ENCODE measurements around the gene ANTXR2. TPM values are rescaled to one million over a fixed set of nuclear protein-coding genes. Genes with fewer than 3 reads are reported as not detected.

Gene ANTXR2
- total and polyA plus RNA-seq, 2 of the 13 experiments (the other 11 are each of a cell fraction or from before 2014, with no cell fraction given) = 4.6 to 14.5 TPM

- Histone ChIP-seq H2AFZ (ENCODE audit: low read length) (no peak overlapping the region), H3K27me3 (ENCODE audit: control insufficient read depth in 1 of 2, insufficient read depth in 2 of 2, low read length in 2 of 2) (no peaks in the 10 kb centered on the region), H3K9ac (ENCODE audit: insufficient read depth, low read depth, low read length) (peak overlapping the region; percentile 71; the same call in 1 of the 2 replicates), H3K4me2 (ENCODE audit: low read depth, low read length) (peak overlapping the region; percentile 76), H3K27ac (ENCODE audit: extremely low read length, insufficient read depth, low read length) (no peak overlapping the region), H4K20me1 (ENCODE audit: insufficient read depth, low read length) (no peaks in the 10 kb centered on the region), H3K4me1 (ENCODE audit: insufficient read depth, low read length) (peaks cover 33% of the 10 kb centered on the region), H3K9me3 (ENCODE audit: low read length) (no peaks in the 10 kb centered on the region), H3K36me3 (replicated peaks in 1 of 2; ENCODE audit: control insufficient read depth in 1 of 2, insufficient read depth in 2 of 2, low read length in 2 of 2) (no peaks in the 10 kb centered on the region), H3K4me3 (replicated peaks in 1 of 3; ENCODE audit: insufficient read depth in 1 of 3, low read depth in 2 of 3, low read length in 3 of 3) (peak overlapping the region; percentile 85 to 90 (median 90)), H3K79me2 (ENCODE audit: insufficient read depth, low read length) (no peaks in the 10 kb centered on the region)
- ATAC-seq = no peak
- WGBS (ENCODE audit: low lambda C conversion rate) = 18% methylated on average over 4 of the region's 4 CpGs
- no TSS peak for BruUV-seq (replicated peaks)
- DNase-seq (ENCODE audit: low spot score) = no peak
- no peak for TF ChIP-seq ZNF33A (CRISPR knock-in tag; IDR thresholded peaks at IDR 0.05; ENCODE audit: borderline replicate concordance)
- peak; percentile 20; the same call in 1 of the 2 replicates for TF ChIP-seq ZNF337 (CRISPR knock-in tag; IDR thresholded peaks at IDR 0.05; ENCODE audit: borderline replicate concordance, low read depth)
- in situ Hi-C loops (cut with HindIII; ENCODE audit: extremely low pct_ligation_motif_present, low pct_unique_long_range_greater_than_20kb) (loop anchor here (10.0 kb wide), 1 partner anchor 159 kb away; no protein-coding TSS in a partner anchor), intact Hi-C loops (cut with micrococcal nuclease; ENCODE audit: unreplicated experiment) (loop anchor here (1.0 to 2.0 kb wide), 2 partner anchors 111 to 156 kb away; no protein-coding TSS in a partner anchor)
- no peak for FAIRE-seq
- ChIA-PET CTCF (ENCODE audit: low intra/inter-chr PET ratio, low total read pairs) (no interaction called here), POLR2A (interaction anchor here (1.3 to 2.4 kb wide), 4 partner anchors 11 to 66 kb away, joined by 4 to 7 read pairs (median 6); no protein-coding TSS in a partner anchor)
Observed at GRCh38 chr4:80073473-80074008, 512 bp upstream of the ANTXR2 start.

- H3K4me3 ChIP-seq (replicated peaks in 1 of 3; ENCODE audit: insufficient read depth in 1 of 3, low read depth in 2 of 3, low read length in 3 of 3) = peak overlapping the region; percentile 85 to 90 (median 90)
- intact Hi-C loops (cut with micrococcal nuclease; ENCODE audit: unreplicated experiment) (loop anchor here (2.0 kb wide), 1 partner anchor 113 kb away; no protein-coding TSS in a partner anchor), in situ Hi-C loops (cut with HindIII; ENCODE audit: extremely low pct_ligation_motif_present, low pct_unique_long_range_greater_than_20kb) (loop anchor here (10.0 kb wide), 1 partner anchor 157 kb away; no protein-coding TSS in a partner anchor)
- ChIA-PET CTCF (ENCODE audit: low intra/inter-chr PET ratio, low total read pairs) (no interaction called here), POLR2A (interaction anchor here (1.0 to 2.4 kb wide), 5 partner anchors 10 to 65 kb away, joined by 3 to 7 read pairs (median 5); no protein-coding TSS in a partner anchor)
- peak overlapping the region; percentile 70 for H3K27ac ChIP-seq (ENCODE audit: extremely low read length, insufficient read depth, low read length)
- H3K79me2 ChIP-seq (ENCODE audit: insufficient read depth, low read length) = no peaks in the 10 kb centered on the region
- BruUV-seq (replicated peaks) = no TSS peak
- peak; percentile 69 for ATAC-seq
- WGBS (ENCODE audit: low lambda C conversion rate) = under 1% methylated on average over 18 of the region's 37 CpGs
- no peaks in the 10 kb centered on the region for H3K9me3 ChIP-seq (ENCODE audit: low read length)
- no peaks in the 10 kb centered on the region for H3K27me3 ChIP-seq (ENCODE audit: control insufficient read depth in 1 of 2, insufficient read depth in 2 of 2, low read length in 2 of 2)
- no peaks in the 10 kb centered on the region for H4K20me1 ChIP-seq (ENCODE audit: insufficient read depth, low read length)
- H3K36me3 ChIP-seq (replicated peaks in 1 of 2; ENCODE audit: control insufficient read depth in 1 of 2, insufficient read depth in 2 of 2, low read length in 2 of 2) = no peaks in the 10 kb centered on the region; a peak in 1 of 5 replicates
- H3K9ac ChIP-seq (ENCODE audit: insufficient read depth, low read depth, low read length) = peak overlapping the region; percentile 71
- peaks cover 33% of the 10 kb centered on the region for H3K4me1 ChIP-seq (ENCODE audit: insufficient read depth, low read length)
- no peak overlapping the region for H2AFZ ChIP-seq (ENCODE audit: low read length)
- H3K4me2 ChIP-seq (ENCODE audit: low read depth, low read length) = peak overlapping the region; percentile 76
- peak; percentile 6 for DNase-seq (ENCODE audit: low spot score)
- FAIRE-seq = no peak
- TF ChIP-seq MAZ (IDR thresholded peaks at IDR 0.05; ENCODE audit: borderline replicate concordance, low read depth, low read length) (no peak), MAZ (CRISPR knock-in tag; IDR thresholded peaks at IDR 0.05; ENCODE audit: low read depth) (0 out of 2 replicates have a peak, but pooled peaks have one; percentile 22), ZNF10 (CRISPR knock-in tag; IDR thresholded peaks at IDR 0.05; ENCODE audit: borderline replicate concordance, low read depth) (no peak), STAG1 (CRISPR knock-in tag; IDR thresholded peaks at IDR 0.05) (peak; percentile 3; the same call in 1 of the 2 replicates), ZNF292 (CRISPR knock-in tag; IDR thresholded peaks at IDR 0.05; ENCODE audit: borderline replicate concordance, low read depth) (no peak), ZNF350 (CRISPR knock-in tag; IDR thresholded peaks at IDR 0.05; ENCODE audit: borderline replicate concordance, low read depth) (0 out of 2 replicates have a peak, but pooled peaks have one; percentile 21), GFI1 (CRISPR knock-in tag; IDR thresholded peaks at IDR 0.05; ENCODE audit: borderline replicate concordance) (no peak), HINFP (CRISPR knock-in tag; IDR thresholded peaks at IDR 0.05; ENCODE audit: low read depth) (no peak), ZNF788 (CRISPR knock-in tag; IDR thresholded peaks at IDR 0.05; ENCODE audit: borderline replicate concordance) (peak; percentile 18; the same call in 1 of the 2 replicates), ZBTB7A (CRISPR knock-in tag; IDR thresholded peaks at IDR 0.05) (0 out of 2 replicates have a peak, but pooled peaks have one; percentile 56)
Observed at GRCh38 chr4:80072228-80072743, 743 bp downstream of the ANTXR2 start.

Measured in HepG2 (cell line).